GM12878 (cell line): ENCODE data around the gene FAM210A. TPM values are rescaled to one million over a fixed set of nuclear protein-coding genes. Genes with fewer than 3 reads are reported as not detected.

Experiments used
- ATAC-seq: fragments of 200-7000 bp; cut with Tn5 transposase; 3 replicates; pipeline ENCODE4 v1.9.1; 2020; ENCODE audit warnings: mild to moderate bottlenecking, moderate library complexity
- Bru-seq: library from RNA; stranded (reverse); fragments of 400-500 nt; gene quantifications from one replicate; lab custom pipeline; 2021; lab: Mats Ljungman, UMichigan
- BruChase-seq, 2 experiments: library from RNA; stranded (reverse); fragments of 400-500 nt; gene quantifications; one replicate each; lab custom pipeline; 2021; lab: Mats Ljungman, UMichigan
- BruUV-seq: library from RNA; stranded (reverse); fragments of 400-500 nt; replicated peaks from 2 replicates; lab custom pipeline; 2021; lab: Mats Ljungman, UMichigan
- CTCF ChIA-PET: fragments of 300-600 bp; sonication (Branson Sonifier 250); formaldehyde crosslinking; extraction: SDS; loops from one replicate; lab custom pipeline; 2021; ENCODE audit warnings: inconsistent platforms; lab: Yijun Ruan, JAX
- POLR2A ChIA-PET: fragments of 350-600 bp; formaldehyde crosslinking; extraction: SDS; loops from one replicate; lab custom pipeline; 2021; ENCODE audit warnings: inconsistent platforms; lab: Charles Lee
- RAD21 ChIA-PET: fragments of 300-600 bp; sonication (Branson Sonifier 250); formaldehyde crosslinking; loops from one replicate; lab custom pipeline; 2023; ENCODE audit warnings: antibody characterized with exemption; ENCODE audit not compliant: unreplicated experiment; lab: Charles Lee
- SMC1A ChIA-PET: fragments of 300-600 bp; sonication (Branson Sonifier 250); formaldehyde crosslinking; loops from one replicate; lab custom pipeline; 2023; ENCODE audit not compliant: unreplicated experiment, uncharacterized antibody; lab: Charles Lee
- DNase-seq: peaks from one replicate; pipeline ENCODE4 v3.0.0-alpha.2; 2011; ENCODE audit warnings: low read depth, low spot score
- FAIRE-seq: peaks from 3 replicates; lab custom pipeline; 2011; peaks lifted over from hg19 to GRCh38; lab: Jason Lieb, UNC
- H2AFZ ChIP-seq: 2 replicates; pipeline ENCODE4 v1.6.0; 2011; ENCODE audit warnings: low read depth, low read length, control low read depth; ENCODE audit not compliant: control insufficient read depth
- H3K27ac ChIP-seq: 2 replicates; pipeline ENCODE4 v1.5.1; 2011; ENCODE audit warnings: control low read depth; ENCODE audit not compliant: control insufficient read depth, insufficient read depth
- H3K27me3 ChIP-seq, 2 experiments: replicated peaks in 1 of 2; 2 replicates each; pipeline versions ENCODE4 v1.6.0 to v1.6.1; 2011; ENCODE audit warnings: low read length in 1 of 2; ENCODE audit not compliant: control insufficient read depth in 2 of 2, insufficient read depth in 2 of 2
- H3K36me3 ChIP-seq, 2 experiments: 2 replicates each; pipeline ENCODE4 v1.5.1; 2011; ENCODE audit warnings: low read length in 1 of 2; ENCODE audit not compliant: control insufficient read depth in 2 of 2, insufficient read depth in 2 of 2
- H3K4me1 ChIP-seq: 2 replicates; pipeline ENCODE4 v1.6.1; 2011; ENCODE audit warnings: mild to moderate bottlenecking, low read length, moderate library complexity, mixed read lengths; ENCODE audit not compliant: control insufficient read depth, insufficient read depth
- H3K4me2 ChIP-seq: 2 replicates; pipeline ENCODE4 v1.6.0; 2011; ENCODE audit warnings: control low read depth; ENCODE audit not compliant: control insufficient read depth, insufficient read depth
- H3K4me3 ChIP-seq: fragments of 200-600 bp; sonication (generic); 2 replicates; pipeline ENCODE4 v1.5.1; 2016
- H3K79me2 ChIP-seq: 2 replicates; pipeline ENCODE4 v1.6.0; 2011; ENCODE audit warnings: low read length; ENCODE audit not compliant: control insufficient read depth, insufficient read depth
- H3K9ac ChIP-seq: 2 replicates; pipeline ENCODE4 v1.8.0; 2011; ENCODE audit warnings: low read length, control low read depth, mixed read lengths; ENCODE audit not compliant: control insufficient read depth, insufficient read depth
- H3K9me3 ChIP-seq: replicated peaks from 3 replicates; pipeline ENCODE4 v1.5.1; 2011; ENCODE audit warnings: mild to moderate bottlenecking, low read length; ENCODE audit not compliant: control insufficient read depth, insufficient read depth
- H4K20me1 ChIP-seq: 2 replicates; pipeline ENCODE4 v1.6.0; 2011; ENCODE audit not compliant: control insufficient read depth, insufficient read depth
- ATF7 ChIP-seq: fragments of 450-650 bp; IDR thresholded peaks from 2 replicates; pipeline ENCODE4 v1.6.1; 2016; ENCODE audit warnings: low read depth, mild to moderate bottlenecking
- BCLAF1 ChIP-seq: fragments of 450-650 bp; IDR thresholded peaks from 2 replicates; pipeline ENCODE4 v1.6.1; 2017; ENCODE audit warnings: antibody characterized with exemption, mild to moderate bottlenecking, moderate library complexity
- E2F4 ChIP-seq: IDR thresholded peaks from 2 replicates; pipeline ENCODE4 v1.6.1; 2012; ENCODE audit warnings: low read depth, low read length, improper control_type of control experiment
- FOXK2 ChIP-seq: fragments of 450-650 bp; IDR thresholded peaks from 2 replicates; pipeline ENCODE4 v1.6.1; 2017; ENCODE audit warnings: mild to moderate bottlenecking, moderate library complexity
- HDAC2 ChIP-seq: fragments of 200-600 bp; sonication (generic); IDR thresholded peaks from 2 replicates; pipeline ENCODE4 v1.6.1; 2017
- JUND ChIP-seq: IDR thresholded peaks from 2 replicates; pipeline ENCODE4 v1.6.1; 2012; ENCODE audit warnings: low read depth, mild to moderate bottlenecking, low read length, improper control_type of control experiment, moderate library complexity
- MTA3 ChIP-seq: IDR thresholded peaks from 2 replicates; pipeline ENCODE4 v1.6.1; 2012; ENCODE audit warnings: low read length, inconsistent platforms, borderline replicate concordance
- MXI1 ChIP-seq: fragments of 150-350 bp; IDR thresholded peaks from 2 replicates; pipeline ENCODE4 v1.6.1; 2011; ENCODE audit warnings: low read depth, mild to moderate bottlenecking, inconsistent platforms, low read length, improper control_type of control experiment
- RBBP5 ChIP-seq: fragments of 200-600 bp; sonication (generic); conservative IDR thresholded peaks from 2 replicates; pipeline ENCODE4 v1.6.1; 2016
- SIN3A ChIP-seq: IDR thresholded peaks from 2 replicates; pipeline ENCODE4 v1.6.1; 2012; ENCODE audit warnings: low read depth, low read length, improper control_type of control experiment
- SPI1 ChIP-seq: IDR thresholded peaks from 2 replicates; pipeline ENCODE4 v1.6.1; 2011; ENCODE audit warnings: low read depth, mild to moderate bottlenecking, low read length, moderate library complexity, borderline replicate concordance; ENCODE audit not compliant: insufficient read depth
- TARDBP ChIP-seq: IDR thresholded peaks from 2 replicates; pipeline ENCODE4 v1.6.1; 2016; ENCODE audit warnings: borderline replicate concordance
- TBL1XR1 ChIP-seq: IDR thresholded peaks from 2 replicates; pipeline ENCODE4 v1.6.1; 2012; ENCODE audit warnings: low read depth, low read length, improper control_type of control experiment
- ZNF274 ChIP-seq: IDR thresholded peaks from one replicate; pipeline ENCODE4 v1.8.0; 2011; ENCODE audit not compliant: insufficient read length, insufficient read depth
- WGBS: methylation state at CpG from one replicate; pipeline ENCODE4 v1.1.6; 2016; ENCODE audit warnings: low lambda C conversion rate; ENCODE audit not compliant: insufficient replicate concordance, insufficient coverage; ENCODE audit errors: missing lambda C conversion rate; 5-methylcytosine and 5-hydroxymethylcytosine counted together
- in situ Hi-C: fragments of 300-500 bp; cut with MboI; formaldehyde crosslinking; loops from 9 replicates; pipeline ENCODE4 v1.14.3; 2018; ENCODE audit warnings: mixed read lengths
- intact Hi-C: fragments of 100-400 bp; cut with micrococcal nuclease; formaldehyde crosslinking; loops from one replicate; pipeline ENCODE4 v1.14.2; 2022; ENCODE audit not compliant: unreplicated experiment
- long read RNA-seq, 2 experiments: library from polyadenylated mRNA; unstranded; transcript quantifications; one replicate each; pipeline ENCODE4 v2.0.0, GENCODE V29; 2019 to 2020
- polyA minus RNA-seq, 3 experiments: library from RNA; depleted of rRNA, polyadenylated mRNA; stranded (reverse); fragments of >200 nt; gene quantifications; 2 replicates each; pipeline ENCODE4 v1.2.3, GENCODE V29; 2011
- polyA plus RNA-seq, 11 experiments: library from polyadenylated mRNA; depleted of rRNA in 4 of 11; unstranded in 6 of 11; stranded (reverse) in 5 of 11; fragments of >200 nt; fragmentation: Nextera tagmentation in 4 of 11; fragmentation: Illumina TruSeq in 1 of 11; extraction: Ambion mirVana in 4 of 11; extraction: Trizol in 1 of 11; gene quantifications; 1 replicate in 1 of 11; 2 replicates in 10 of 11; pipeline versions ENCODE4 v1.2.1 to v1.2.3, GENCODE V29; 2011 to 2016; ENCODE audit warnings: inconsistent platforms in 2 of 11, missing spikeins in 2 of 11, low read depth in 1 of 11
- total RNA-seq, 4 experiments: library from RNA; depleted of rRNA in 3 of 4; stranded (reverse); fragments of >200 nt in 3 of 4; fragmentation: Illumina TruSeq in 1 of 4; extraction: Trizol in 1 of 4; gene quantifications; 2 replicates each; pipeline versions ENCODE4 v1.2.1 to v1.2.3, GENCODE V29; 2013 to 2021
- TF ChIP-seq, protein P1 (sequence below): IDR thresholded peaks from 2 replicates; pipeline ENCODE4 v1.6.1; 2012; ENCODE audit warnings: low read depth, low read length, improper control_type of control experiment

FAM210A gene
- total RNA-seq (2013; cell fraction: nucleolus; rRNA removed), result 53.5 and 63.5 TPM in 2 replicates
- 14.5 and 20.0 TPM in 2 replicates for total RNA-seq (2014; rRNA removed)
- 14.2 and 15.8 TPM in 2 replicates for total RNA-seq (2014; rRNA removed; fragmentation: Illumina TruSeq; extraction: Trizol)
- 20.0 and 21.9 TPM in 2 replicates for total RNA-seq (2021)
- 17.8 TPM for polyA plus RNA-seq (2011; ENCODE audit: low read depth)
- 56.3 and 78.1 TPM in 2 replicates for polyA plus RNA-seq (2011; rRNA removed)
- 37.9 and 43.8 TPM in 2 replicates for polyA plus RNA-seq (2011; cell fraction: cytosol; rRNA removed)
- 17.8 and 24.3 TPM in 2 replicates for polyA plus RNA-seq (2011; cell fraction: nucleus; rRNA removed)
- 18.4 and 37.4 TPM in 2 replicates for polyA plus RNA-seq (2012)
- polyA plus RNA-seq (2014; fragmentation: Illumina TruSeq; extraction: Trizol), result 16.0 and 19.7 TPM in 2 replicates
- 10 to 100 TPM; 10.3 to 12.7 TPM for polyA plus RNA-seq (2014; fragmentation: Nextera tagmentation; extraction: Ambion mirVana)
- polyA plus RNA-seq (2014; rRNA removed), result 17.7 and 20.4 TPM in 2 replicates
- 10 to 100 TPM; 19.3 to 20.0 TPM for polyA plus RNA-seq (2016; fragmentation: Nextera tagmentation; extraction: Ambion mirVana)
- polyA minus RNA-seq (2011; rRNA and poly(A)+ RNA removed), result 55.5 and 62.2 TPM in 2 replicates
- polyA minus RNA-seq (2011; cell fraction: cytosol; rRNA and poly(A)+ RNA removed), result 20.1 and 20.3 TPM in 2 replicates
- polyA minus RNA-seq (2011; cell fraction: nucleus; rRNA and poly(A)+ RNA removed), result 8.1 and 14.0 TPM in 2 replicates
- Bru-seq, nascent RNA, result percentile 88 among the genes with signal in this experiment
- percentile 78 among the genes with signal in this experiment for BruChase-seq, experiment 1, labeled RNA remaining after a 6-hour chase
- percentile 81 among the genes with signal in this experiment for BruChase-seq, experiment 2, labeled RNA remaining after a 2-hour chase
- long read RNA-seq, experiment 1, full-length matches to known transcripts, result 13 of 60 reads
- long read RNA-seq, experiment 1, partial matches to known transcripts, result 3 of 60 reads
- long read RNA-seq, experiment 1, other reads (novel, unspliced or antisense), result 44 of 60 reads
- long read RNA-seq, experiment 2, full-length matches to known transcripts, result 39 of 53 reads
- long read RNA-seq, experiment 2, partial matches to known transcripts, result 1 of 53 reads
- long read RNA-seq, experiment 2, other reads (novel, unspliced or antisense), result 13 of 53 reads

DNA sequence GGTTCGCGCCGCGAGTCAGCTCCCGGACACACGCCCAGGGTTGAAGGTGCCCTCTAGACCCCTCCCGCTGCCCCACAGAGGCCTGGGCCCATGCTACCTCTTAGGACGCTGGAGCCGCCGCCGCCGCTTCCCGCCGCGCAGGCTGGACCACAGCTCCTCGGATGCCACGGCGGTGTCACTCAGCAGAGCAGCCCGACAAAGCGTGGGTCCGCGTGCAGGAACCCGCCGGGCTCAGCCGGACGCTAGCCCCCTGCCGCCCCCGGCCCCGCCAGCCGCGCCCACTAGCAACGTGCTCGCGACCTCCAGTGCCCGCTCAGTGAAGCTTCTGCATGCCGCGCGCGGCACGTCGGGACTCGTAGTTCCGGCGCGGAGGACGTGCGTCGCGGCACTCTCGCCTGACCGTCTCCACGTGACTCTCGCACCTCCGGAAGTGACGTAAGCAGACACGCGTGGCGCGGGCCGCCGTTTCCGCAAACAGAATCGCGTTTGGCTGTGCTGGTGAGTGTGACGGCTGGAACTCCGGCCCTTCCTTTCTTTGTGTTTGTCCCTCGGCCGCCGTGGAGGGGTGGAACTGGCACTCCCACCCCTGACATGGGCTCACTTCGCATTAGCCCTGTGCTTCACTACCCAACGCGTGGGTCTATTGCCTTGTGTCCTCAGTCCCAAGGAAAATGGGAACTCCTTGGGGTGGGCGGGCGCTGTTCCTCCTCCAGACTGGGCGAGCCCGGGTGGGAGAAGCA lies at the start of gene FAM210A, which contains the start of gene RNMT:
Gene FAM210A (minus strand): TSS at position 327 of the 740 bp plus-strand sequence. CDS start 44,481 bp downstream, outside the sequence.
Gene RNMT (plus strand): TSS at position 442 of the 740 bp plus-strand sequence. CDS start 4,845 bp downstream, outside the sequence.
- no peaks in the 10 kb centered on the region; the same call in 2 of the 3 replicates for H3K9me3 ChIP-seq
- no TSS peak for BruUV-seq
- H3K4me2 ChIP-seq, result peak within 1 kb of the TSS; percentile 89
- 0 out of 4 replicates have a peak, but pooled peaks cover 0 to 5% of the 10 kb centered on the region in 2 experiments for H3K36me3 ChIP-seq
- peak within 1 kb of the TSS; percentile 77 for H3K9ac ChIP-seq
- ChIA-PET SMC1A (interaction anchor here (0.6 to 2.5 kb wide), 6 partner anchors 19 to 510 kb away, joined by 3 to 14 read pairs (median 3); no protein-coding TSS in a partner anchor), POLR2A (interaction anchor here (1.0 to 1.3 kb wide), 2 partner anchors 141 to 148 kb away, joined by 3 to 4 read pairs; no protein-coding TSS in a partner anchor), CTCF (interaction anchor here (0.8 to 1.9 kb wide), 6 partner anchors 10 to 171 kb away, joined by 3 to 5 read pairs (median 4); no protein-coding TSS in a partner anchor), RAD21 (interaction anchor here (1.9 to 2.5 kb wide), 3 partner anchors 113 to 168 kb away, joined by 4 to 9 read pairs (median 5); no protein-coding TSS in a partner anchor)
- under 1% methylated on average over 67 of the region's 76 CpGs for WGBS
- no peaks in the 10 kb centered on the region for H3K27me3 ChIP-seq
- peak; percentile 95 for ATAC-seq
- peaks cover 91% of the 10 kb centered on the region for H3K79me2 ChIP-seq
- H3K27ac ChIP-seq, result peak within 1 kb of the TSS; percentile 84
- peaks cover 5% of the 10 kb centered on the region for H3K4me1 ChIP-seq
- DNase-seq, result peak; percentile 86
- in situ Hi-C loops (no loop called here), intact Hi-C loops (loop anchor here (5.0 kb wide), 2 partner anchors 119 to 164 kb away; no protein-coding TSS in a partner anchor)
- peak; percentile 65 for FAIRE-seq
- H3K4me3 ChIP-seq, result peak within 1 kb of the TSS; percentile 87
- H2AFZ ChIP-seq, result peak within 1 kb of the TSS; percentile 93
- no peaks in the 10 kb centered on the region for H4K20me1 ChIP-seq
- TF ChIP-seq ATF7, result peak; percentile 94
- TF ChIP-seq HDAC2, result no peak
- no peak for TF ChIP-seq E2F4
- TF ChIP-seq SIN3A, result peak; percentile 95
- no peak; the same call in 1 of the 2 replicates for TF ChIP-seq TBL1XR1
- no peak for TF ChIP-seq BCLAF1
- peak; percentile 99 for TF ChIP-seq MXI1
- TF ChIP-seq TARDBP, result no peak
- no peak for TF ChIP-seq ZNF274
- TF ChIP-seq JUND, result peak; percentile 21; the same call in 1 of the 2 replicates
- TF ChIP-seq SPI1, result peak; percentile 31; the same call in 1 of the 2 replicates
- no peak for TF ChIP-seq MTA3
- no peak; the same call in none of the 2 replicates for TF ChIP-seq FOXK2
- no peak for TF ChIP-seq RBBP5
- TF ChIP-seq, protein P1, sequence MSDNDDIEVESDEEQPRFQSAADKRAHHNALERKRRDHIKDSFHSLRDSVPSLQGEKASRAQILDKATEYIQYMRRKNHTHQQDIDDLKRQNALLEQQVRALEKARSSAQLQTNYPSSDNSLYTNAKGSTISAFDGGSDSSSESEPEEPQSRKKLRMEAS, result peak; percentile 100
